ENCODE data around the gene DAGLA.

DNA sequence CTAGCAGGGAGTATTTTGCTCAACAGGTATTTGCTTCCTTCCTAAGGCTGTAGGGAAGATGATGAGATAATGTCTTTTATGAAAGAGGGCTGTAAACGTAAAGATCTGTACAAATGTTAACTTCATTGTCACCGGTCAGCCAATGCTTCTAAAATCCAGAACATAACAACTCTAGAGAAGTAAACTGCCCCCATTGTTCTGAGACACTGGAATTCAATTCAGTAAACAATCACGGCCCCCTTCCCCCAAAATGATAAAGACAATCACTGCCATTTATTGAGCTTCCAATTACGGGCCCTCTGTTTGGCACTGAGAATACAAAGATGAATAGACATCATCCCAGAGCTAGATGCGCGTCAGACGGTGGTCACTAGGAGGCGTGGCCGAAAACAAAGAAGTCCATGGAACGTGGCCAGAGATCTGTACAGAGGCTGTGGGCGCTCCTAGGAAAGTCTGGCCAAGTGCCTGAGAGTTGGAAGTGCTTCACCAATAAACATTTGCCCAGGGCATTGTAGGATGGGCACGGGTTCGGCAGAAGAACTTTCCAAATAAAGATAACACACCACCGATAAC, 111.6 kb downstream of the DAGLA start:
- TF ChIP-seq, protein P1, sequence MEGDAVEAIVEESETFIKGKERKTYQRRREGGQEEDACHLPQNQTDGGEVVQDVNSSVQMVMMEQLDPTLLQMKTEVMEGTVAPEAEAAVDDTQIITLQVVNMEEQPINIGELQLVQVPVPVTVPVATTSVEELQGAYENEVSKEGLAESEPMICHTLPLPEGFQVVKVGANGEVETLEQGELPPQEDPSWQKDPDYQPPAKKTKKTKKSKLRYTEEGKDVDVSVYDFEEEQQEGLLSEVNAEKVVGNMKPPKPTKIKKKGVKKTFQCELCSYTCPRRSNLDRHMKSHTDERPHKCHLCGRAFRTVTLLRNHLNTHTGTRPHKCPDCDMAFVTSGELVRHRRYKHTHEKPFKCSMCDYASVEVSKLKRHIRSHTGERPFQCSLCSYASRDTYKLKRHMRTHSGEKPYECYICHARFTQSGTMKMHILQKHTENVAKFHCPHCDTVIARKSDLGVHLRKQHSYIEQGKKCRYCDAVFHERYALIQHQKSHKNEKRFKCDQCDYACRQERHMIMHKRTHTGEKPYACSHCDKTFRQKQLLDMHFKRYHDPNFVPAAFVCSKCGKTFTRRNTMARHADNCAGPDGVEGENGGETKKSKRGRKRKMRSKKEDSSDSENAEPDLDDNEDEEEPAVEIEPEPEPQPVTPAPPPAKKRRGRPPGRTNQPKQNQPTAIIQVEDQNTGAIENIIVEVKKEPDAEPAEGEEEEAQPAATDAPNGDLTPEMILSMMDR (IDR thresholded peaks at IDR 0.05; ENCODE audit: low read length), result no peak; the same call in 1 of the 2 replicates
- no peak for TF ChIP-seq EZH2 (IDR thresholded peaks at IDR 0.05; ENCODE audit: borderline replicate concordance, low read length)

Data from OCI-LY1 (cell line).